LNCAP (cell line): ENCODE data around the gene ROBO1.

ENCODE experiments used
- TF ChIP-seq, protein P1 (sequence below): fragments of 450-650 bp; IDR thresholded peaks from 2 replicates; pipeline ENCODE4 v1.5.1; 2017; ENCODE audit warnings: mild to moderate bottlenecking

Gene ROBO1

DNA sequence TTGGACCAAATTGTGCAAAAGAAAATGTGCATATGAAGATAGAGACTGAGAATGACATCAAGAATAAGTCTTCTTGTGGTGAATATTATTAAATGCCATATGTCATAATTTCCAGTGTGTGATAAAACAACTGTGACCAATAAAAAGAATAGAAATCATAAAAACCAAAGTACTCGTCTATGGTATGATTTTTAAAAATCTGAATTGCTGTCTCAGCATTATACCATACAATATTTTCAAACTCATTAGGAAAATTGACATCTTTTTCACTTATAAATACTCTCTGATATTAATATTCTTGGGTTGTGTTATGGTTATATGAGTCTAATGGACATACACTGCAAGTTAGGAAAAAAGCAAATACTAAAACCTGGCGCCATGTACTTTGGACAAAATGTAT, 279.4 kb downstream of the ROBO1 start:
- TF ChIP-seq, protein P1, sequence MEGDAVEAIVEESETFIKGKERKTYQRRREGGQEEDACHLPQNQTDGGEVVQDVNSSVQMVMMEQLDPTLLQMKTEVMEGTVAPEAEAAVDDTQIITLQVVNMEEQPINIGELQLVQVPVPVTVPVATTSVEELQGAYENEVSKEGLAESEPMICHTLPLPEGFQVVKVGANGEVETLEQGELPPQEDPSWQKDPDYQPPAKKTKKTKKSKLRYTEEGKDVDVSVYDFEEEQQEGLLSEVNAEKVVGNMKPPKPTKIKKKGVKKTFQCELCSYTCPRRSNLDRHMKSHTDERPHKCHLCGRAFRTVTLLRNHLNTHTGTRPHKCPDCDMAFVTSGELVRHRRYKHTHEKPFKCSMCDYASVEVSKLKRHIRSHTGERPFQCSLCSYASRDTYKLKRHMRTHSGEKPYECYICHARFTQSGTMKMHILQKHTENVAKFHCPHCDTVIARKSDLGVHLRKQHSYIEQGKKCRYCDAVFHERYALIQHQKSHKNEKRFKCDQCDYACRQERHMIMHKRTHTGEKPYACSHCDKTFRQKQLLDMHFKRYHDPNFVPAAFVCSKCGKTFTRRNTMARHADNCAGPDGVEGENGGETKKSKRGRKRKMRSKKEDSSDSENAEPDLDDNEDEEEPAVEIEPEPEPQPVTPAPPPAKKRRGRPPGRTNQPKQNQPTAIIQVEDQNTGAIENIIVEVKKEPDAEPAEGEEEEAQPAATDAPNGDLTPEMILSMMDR = no peak

DNA sequence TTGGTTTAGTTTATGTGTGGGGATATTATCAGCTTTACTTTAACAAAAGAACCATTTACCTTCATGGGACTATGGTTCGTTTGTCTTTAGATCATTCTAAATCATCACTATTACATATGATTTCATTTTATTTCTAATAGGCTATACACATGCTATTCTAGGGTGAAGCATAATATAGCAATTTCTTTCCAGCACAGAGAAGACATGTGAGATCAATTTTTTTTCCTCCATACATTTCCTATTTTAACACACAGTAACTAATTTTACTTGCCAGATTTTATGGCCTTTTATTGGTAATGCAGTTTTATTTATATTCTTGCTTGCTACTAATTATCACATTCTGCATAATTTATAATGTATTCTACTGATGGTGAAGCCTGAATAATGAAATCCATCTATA, 287.1 kb downstream of the ROBO1 start:
- TF ChIP-seq, protein P1 = no peak

DNA sequence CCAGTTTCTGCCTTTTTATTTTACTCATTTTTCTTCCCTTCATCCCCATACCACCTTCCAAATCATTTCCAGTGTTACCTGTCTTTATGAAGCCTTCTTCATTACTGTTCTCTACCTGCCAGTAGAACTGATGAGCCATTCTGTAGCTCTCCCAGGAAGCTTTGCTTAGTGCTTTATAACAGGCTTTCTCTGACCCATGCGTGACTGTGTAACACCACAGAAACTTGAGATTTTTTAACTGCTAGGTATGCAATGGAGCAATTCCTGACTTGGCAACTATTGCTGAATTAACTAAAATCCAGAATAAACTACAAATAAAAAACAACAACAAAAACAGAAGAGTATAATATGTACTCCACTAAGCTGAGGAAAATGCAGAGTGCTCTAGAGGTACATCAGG, 289.2 kb downstream of the ROBO1 start:
- TF ChIP-seq, protein P1 = no peak

DNA sequence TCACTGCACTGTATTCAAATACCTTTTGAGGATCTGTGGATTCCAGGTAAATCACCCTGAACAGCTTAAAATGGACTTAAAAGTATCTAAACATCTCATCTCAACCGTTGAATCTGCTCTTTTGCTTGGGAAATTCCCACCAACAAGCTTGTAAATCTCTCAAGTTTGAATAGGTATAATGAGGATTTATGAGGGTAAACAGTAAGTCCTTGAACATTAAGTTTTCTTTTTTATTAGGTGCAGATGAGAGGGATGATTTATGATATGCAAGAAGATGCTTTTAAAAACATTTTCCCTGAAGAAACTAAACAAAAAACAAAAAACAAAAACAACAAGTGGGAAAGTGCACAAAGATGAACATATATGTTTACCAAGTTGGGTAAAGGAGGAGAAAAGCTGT, 290.6 kb downstream of the ROBO1 start:
- TF ChIP-seq, protein P1 = no peak

DNA sequence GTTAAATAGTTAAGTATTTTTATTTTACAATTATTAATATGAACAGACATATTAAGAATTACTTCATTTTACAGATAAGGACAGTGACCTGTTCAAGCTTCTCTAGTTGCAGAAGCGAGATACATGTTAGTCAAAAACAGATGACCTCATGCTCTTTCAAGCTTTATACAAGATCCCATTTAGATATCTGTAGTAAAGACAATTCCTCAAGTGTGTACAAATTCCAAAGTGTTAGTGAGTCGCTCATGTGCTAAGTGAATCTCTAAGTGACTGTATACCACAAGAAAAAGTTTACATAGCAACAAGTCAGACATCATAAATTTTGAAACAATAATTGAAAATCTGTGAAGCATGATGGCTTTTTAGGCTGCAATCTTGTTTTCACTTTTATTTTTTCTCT, 293.8 kb downstream of the ROBO1 start:
- TF ChIP-seq, protein P1 = no peak

DNA sequence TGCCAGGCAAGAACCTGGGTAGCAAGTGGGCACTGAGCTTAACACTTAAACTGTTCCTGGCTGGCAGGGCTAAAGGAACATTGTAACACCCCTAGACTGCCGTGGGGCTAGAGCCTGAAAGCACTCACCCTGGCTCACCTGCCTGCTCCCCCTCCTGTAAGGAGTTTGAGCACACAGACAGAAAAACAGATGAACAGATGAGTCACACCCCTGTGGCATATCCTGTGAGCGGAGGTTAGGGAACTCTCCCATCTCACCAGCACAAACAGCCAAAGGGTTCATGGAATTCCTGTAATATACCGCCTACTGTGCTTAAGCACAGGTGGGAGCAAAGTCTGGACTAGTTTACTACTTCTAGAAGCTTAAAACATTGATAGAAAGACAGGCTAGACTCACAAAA, 300.1 kb downstream of the ROBO1 start:
- TF ChIP-seq, protein P1 = no peak

DNA sequence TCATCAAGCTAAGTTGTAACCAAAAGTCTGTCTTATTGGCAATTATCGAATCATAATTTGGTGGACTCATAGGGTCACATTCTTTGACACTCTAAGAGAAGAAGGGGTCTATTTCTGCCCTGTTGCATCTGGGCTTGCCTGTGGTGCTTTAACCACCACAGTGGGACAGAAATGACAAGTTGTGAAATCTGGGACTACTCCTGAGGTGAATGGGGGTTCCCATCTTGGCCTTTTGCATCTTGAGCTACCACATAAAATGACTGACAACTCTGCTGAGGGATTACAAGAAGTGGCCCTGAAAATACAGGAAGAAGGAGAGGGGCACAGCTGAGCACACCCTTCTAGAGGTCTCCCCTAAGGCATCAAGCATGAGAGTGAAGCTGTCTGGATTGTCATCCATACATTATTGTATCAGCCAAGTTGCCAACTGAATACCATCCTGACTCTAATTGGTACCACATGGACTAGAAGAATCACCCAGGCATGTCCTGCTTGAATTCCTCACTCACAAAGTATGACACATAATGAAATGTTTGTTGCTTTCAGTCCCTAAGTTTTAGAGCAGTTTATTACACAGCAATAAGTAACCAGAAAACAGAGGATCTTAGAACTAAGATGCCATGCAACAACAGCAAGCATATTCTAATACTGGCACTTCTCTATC, 306.5 kb downstream of the ROBO1 start:
- TF ChIP-seq, protein P1 = no peak

DNA sequence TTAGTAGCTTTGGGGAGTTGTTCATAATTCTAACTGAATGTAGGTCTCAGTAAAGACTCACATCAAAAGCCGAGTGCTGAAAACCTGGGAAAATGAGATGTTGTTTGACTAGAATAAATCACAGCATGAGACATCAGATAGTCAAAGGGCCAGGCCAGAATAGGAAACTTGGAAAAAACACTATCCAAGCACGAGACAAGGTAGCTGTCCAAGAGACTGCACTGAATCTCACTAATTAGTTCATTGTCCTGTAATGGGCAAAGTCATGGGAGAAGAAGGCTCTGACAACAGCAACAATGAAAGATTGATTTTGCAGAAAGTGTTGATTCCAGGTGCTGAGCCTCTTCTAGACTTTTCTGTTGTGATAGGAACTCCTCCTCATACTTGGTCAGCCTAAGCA, 314.2 kb downstream of the ROBO1 start:
- TF ChIP-seq, protein P1 = no peak
